Subcutaneous adipose tissue (tissue), 4 donors: ENCODE measurements around the gene CST8. TPM values are rescaled to one million over a fixed set of nuclear protein-coding genes. Genes with fewer than 3 reads are reported as not detected.

Experiments
- CTCF ChIP-seq: fragments of 450-650 bp; IDR thresholded peaks from one replicate; pipeline ENCODE4 v1.5.1; 2016; ENCODE audit warnings: low read depth, mild to moderate bottlenecking, control low read depth, antibody characterized with exemption, moderate library complexity
- total RNA-seq, 4 donors: library from RNA; depleted of rRNA; stranded (reverse); fragments of >200 nt; gene quantifications; one replicate each; pipeline ENCODE4 v1.1.0, GENCODE V29; 2016

CST8 gene
- total RNA-seq, 4 donors from 2014 or later = not detected

GRCh38 chr20:23526850-23527249, 35.9 kb downstream of the CST8 start:
- no peak for TF ChIP-seq CTCF

GRCh38 chr20:23528867-23529431, 38.0 kb downstream of the CST8 start:
- TF ChIP-seq CTCF = no peak

DNA sequence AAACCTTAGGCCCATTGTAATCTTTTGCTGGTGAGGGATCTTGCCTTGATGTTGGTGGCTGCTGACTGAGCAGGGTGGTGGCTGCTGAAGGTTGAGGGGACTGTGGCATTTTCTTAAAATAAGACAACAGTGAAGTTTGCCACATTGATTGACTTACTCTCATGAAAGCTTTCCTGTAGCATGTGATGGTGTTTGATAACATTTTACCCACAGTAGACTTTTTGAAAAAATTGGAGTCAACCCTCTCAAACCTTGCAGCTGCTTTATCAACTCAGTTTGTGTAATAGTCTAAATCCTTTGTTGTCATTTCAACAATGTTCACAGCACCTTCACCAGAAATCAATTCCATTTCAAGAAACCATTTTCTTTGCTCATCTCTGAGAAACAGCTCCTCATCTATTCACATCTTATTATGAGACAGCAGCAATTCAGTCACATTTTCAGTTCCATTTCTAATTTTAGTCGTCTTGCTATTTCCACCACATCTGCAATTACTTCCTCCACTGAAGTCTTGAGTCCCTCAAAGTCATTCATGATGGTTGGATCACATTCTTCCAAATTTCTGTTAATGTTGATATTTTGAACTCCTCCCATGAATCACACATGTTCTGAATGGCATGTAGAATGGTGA, 40.1 kb downstream of the CST8 start:
- TF ChIP-seq CTCF = no peak

GRCh38 chr20:23532533-23532932, 41.6 kb downstream of the CST8 start:
- TF ChIP-seq CTCF = no peak

DNA sequence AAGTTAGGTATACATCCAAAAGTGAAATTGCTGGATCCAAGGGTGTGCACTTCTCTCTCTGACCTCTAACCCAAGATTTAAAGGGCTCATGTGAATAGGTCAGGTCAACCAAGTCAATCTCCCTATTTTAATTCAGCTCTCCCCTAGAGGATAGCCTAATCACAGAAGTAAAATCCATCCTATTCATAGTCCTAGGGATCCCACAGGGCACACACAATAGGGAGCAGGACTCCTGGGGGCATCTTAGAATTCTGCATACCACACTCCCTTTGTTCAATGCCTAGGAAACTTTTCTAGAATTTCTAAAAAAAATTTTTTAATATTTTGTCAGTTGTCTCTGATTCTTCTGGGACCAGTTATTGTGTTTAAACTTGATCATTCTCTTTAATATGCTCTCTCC, 42.2 kb downstream of the CST8 start:
- no peak for TF ChIP-seq CTCF

DNA sequence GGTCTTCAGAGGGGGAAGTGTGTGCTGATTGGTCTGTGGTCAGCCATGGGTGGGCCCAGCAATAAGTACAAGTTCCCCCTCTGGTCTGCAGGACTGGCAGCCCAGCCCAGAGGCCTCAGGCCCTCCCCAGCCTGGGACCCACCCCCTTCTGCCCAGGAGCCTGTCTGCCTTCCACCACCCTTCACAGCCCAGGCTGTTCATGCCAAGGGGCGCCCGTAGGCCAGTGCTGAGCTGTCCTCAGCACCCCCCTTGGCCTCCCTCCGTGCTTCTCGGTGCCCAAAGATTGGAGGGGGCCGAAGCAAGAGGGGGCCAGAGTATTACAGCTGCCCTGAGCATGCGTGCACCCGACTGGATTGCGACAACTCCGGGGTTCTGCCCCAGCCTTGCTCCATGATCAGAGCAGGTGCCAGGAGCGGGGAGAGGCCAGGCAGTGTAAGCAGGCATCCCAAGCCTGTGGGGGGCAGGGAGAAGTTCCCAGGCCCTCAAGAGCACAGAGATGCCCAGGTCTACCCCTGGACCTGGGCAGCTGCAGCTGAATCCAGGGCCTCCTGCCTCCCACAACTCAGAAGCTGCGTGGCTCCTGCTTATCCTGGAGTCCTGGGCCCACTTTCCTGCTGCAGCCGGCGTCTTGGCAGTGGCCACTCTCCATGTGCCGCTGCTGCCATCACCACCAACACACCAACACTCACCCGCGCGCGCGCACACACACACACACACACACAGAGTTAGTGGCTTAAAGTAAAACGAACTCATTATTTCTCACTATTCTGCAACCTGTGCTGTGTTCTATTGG, 44.1 kb downstream of the CST8 start:
- TF ChIP-seq CTCF = no peak

GRCh38 chr20:23536328-23536974, 45.5 kb downstream of the CST8 start:
- no peak for TF ChIP-seq CTCF
